ENCODE data around the gene ARHGAP40.

Gene ARHGAP40

GRCh38 chr20:38558596-38559360 lies 42.8 kb upstream of the ARHGAP40 start:
- no peak for TF ChIP-seq SIN3A (IDR thresholded peaks at IDR 0.05; ENCODE audit: borderline replicate concordance, insufficient read depth, low read length)
- TF ChIP-seq FOXP2 (optimal IDR thresholded peaks at IDR 0.05; ENCODE audit: borderline replicate concordance, extremely low read depth, extremely low read length, insufficient read depth), result no peak
- TF ChIP-seq, protein P1, sequence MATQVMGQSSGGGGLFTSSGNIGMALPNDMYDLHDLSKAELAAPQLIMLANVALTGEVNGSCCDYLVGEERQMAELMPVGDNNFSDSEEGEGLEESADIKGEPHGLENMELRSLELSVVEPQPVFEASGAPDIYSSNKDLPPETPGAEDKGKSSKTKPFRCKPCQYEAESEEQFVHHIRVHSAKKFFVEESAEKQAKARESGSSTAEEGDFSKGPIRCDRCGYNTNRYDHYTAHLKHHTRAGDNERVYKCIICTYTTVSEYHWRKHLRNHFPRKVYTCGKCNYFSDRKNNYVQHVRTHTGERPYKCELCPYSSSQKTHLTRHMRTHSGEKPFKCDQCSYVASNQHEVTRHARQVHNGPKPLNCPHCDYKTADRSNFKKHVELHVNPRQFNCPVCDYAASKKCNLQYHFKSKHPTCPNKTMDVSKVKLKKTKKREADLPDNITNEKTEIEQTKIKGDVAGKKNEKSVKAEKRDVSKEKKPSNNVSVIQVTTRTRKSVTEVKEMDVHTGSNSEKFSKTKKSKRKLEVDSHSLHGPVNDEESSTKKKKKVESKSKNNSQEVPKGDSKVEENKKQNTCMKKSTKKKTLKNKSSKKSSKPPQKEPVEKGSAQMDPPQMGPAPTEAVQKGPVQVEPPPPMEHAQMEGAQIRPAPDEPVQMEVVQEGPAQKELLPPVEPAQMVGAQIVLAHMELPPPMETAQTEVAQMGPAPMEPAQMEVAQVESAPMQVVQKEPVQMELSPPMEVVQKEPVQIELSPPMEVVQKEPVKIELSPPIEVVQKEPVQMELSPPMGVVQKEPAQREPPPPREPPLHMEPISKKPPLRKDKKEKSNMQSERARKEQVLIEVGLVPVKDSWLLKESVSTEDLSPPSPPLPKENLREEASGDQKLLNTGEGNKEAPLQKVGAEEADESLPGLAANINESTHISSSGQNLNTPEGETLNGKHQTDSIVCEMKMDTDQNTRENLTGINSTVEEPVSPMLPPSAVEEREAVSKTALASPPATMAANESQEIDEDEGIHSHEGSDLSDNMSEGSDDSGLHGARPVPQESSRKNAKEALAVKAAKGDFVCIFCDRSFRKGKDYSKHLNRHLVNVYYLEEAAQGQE (IDR thresholded peaks at IDR 0.05; ENCODE audit: insufficient read depth in 1 of 2, low read depth in 2 of 2, low read length in 2 of 2), result no peak
- TF ChIP-seq POLR2AphosphoS5 (IDR thresholded peaks at IDR 0.05; ENCODE audit: low read depth, low read length), result no peak
- TF ChIP-seq TAF1 (IDR thresholded peaks at IDR 0.05; ENCODE audit: borderline replicate concordance, insufficient read depth, low read length), result no peak

DNA sequence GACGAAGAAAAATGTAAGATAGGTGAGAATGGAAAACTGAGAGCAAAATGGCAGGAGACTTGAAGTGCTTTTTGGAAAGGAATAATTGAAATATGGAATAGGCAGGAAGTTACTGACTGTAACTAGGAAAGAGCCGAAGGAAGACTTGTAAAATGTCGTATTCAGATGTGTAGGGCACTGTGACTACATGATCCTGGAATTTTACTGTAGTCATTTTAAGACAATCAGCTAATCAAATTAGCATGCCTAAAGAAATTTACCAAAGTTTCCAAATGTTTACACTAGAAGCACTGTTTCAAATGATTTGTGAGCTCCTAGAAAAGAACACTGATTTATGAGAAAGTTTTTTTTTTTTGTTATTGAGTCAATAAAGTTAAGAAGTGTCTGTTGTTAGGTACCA lies 41.8 kb upstream of the ARHGAP40 start:
- no peak for TF ChIP-seq FOXP2 (optimal IDR thresholded peaks at IDR 0.05; ENCODE audit: borderline replicate concordance, extremely low read depth, extremely low read length, insufficient read depth)
- TF ChIP-seq, protein P1 (IDR thresholded peaks at IDR 0.05; ENCODE audit: insufficient read depth in 1 of 2, low read depth in 2 of 2, low read length in 2 of 2), result no peak
- no peak for TF ChIP-seq TAF1 (IDR thresholded peaks at IDR 0.05; ENCODE audit: borderline replicate concordance, insufficient read depth, low read length)
- no peak for TF ChIP-seq SIN3A (IDR thresholded peaks at IDR 0.05; ENCODE audit: borderline replicate concordance, insufficient read depth, low read length)
- TF ChIP-seq POLR2AphosphoS5 (IDR thresholded peaks at IDR 0.05; ENCODE audit: low read depth, low read length), result no peak

- TF ChIP-seq POLR2AphosphoS5 (IDR thresholded peaks at IDR 0.05; ENCODE audit: low read depth, low read length), result no peak
These were observed 37.7 kb upstream of the ARHGAP40 start for GRCh38 chr20:38563802-38564431.

DNA sequence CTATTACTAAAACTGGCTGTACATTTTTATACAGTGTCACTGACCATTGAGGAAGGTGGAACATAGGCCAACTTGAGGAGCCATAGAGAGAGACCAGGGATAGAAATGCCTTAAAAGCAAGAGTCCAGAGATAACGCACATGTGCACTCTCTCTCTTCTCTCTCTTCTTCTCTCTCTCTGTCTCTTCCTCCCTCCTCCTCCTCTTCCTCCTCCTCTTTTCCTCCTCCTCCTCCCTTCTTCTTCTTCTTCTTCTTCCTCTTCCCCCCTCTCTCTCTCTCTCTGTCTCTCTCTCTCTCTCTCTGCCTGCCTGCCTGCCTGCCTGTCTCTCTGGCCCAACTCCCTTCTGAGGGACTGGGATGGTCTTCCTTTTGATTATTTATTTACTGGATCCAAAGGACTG lies 36.9 kb upstream of the ARHGAP40 start:
- TF ChIP-seq SIN3A (IDR thresholded peaks at IDR 0.05; ENCODE audit: borderline replicate concordance, insufficient read depth, low read length), result no peak
- no peak for TF ChIP-seq TAF1 (IDR thresholded peaks at IDR 0.05; ENCODE audit: borderline replicate concordance, insufficient read depth, low read length)
- TF ChIP-seq, protein P1 (IDR thresholded peaks at IDR 0.05; ENCODE audit: insufficient read depth in 1 of 2, low read depth in 2 of 2, low read length in 2 of 2), result no peak
- TF ChIP-seq FOXP2 (optimal IDR thresholded peaks at IDR 0.05; ENCODE audit: borderline replicate concordance, extremely low read depth, extremely low read length, insufficient read depth), result no peak
- no peak for TF ChIP-seq POLR2AphosphoS5 (IDR thresholded peaks at IDR 0.05; ENCODE audit: low read depth, low read length)

DNA sequence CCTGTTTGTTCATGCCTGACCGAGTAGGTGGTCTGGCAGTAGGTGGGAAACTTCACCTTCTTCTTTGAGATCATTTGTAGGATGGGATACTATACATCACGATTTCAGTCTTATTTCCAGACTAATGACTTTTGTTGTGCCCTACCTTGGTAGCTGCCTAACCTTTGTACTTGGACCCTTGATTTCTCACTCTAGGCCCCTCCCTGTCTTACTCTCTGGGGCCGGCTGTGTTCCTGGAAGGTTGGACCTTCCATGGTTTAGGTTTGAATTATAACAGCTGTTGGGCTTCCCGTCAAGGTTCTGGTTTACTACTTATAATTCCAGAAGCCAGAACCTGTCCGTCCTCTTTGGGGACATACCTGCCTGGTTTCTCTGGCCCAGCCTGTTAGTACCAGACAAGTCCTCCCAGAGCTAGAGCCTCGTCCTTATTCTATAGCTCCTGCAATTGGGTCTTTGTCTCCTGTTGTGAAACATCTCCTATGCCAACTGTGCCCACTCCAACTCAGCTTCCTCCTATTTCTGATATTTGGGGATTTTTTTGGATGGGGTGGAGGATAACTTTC lies 35.5 kb upstream of the ARHGAP40 start:
- TF ChIP-seq POLR2AphosphoS5 (IDR thresholded peaks at IDR 0.05; ENCODE audit: low read depth, low read length) (no peak), TAF1 (IDR thresholded peaks at IDR 0.05; ENCODE audit: borderline replicate concordance, insufficient read depth, low read length) (no peak), SIN3A (IDR thresholded peaks at IDR 0.05; ENCODE audit: borderline replicate concordance, insufficient read depth, low read length) (no peak), FOXP2 (optimal IDR thresholded peaks at IDR 0.05; ENCODE audit: borderline replicate concordance, extremely low read depth, extremely low read length, insufficient read depth) (no peak)
- TF ChIP-seq, protein P1 (IDR thresholded peaks at IDR 0.05; ENCODE audit: insufficient read depth in 1 of 2, low read depth in 2 of 2, low read length in 2 of 2), result no peak
